HG03196 (cell line): ENCODE results near the gene VTI1B.
"Not testable (repeated sequence)": the region's sequence is repeated elsewhere in the genome, so short reads cannot be mapped to it uniquely, and the experiment has no call there.

ENCODE experiments used
- ATAC-seq: cut with Tn5 transposase; IDR thresholded peaks from one replicate; pipeline ENCODE4 v1.9.1; 2021; ENCODE audit not compliant: unreplicated experiment

VTI1B gene

GRCh38 chr14:67674480-67675218 lies at the start of gene VTI1B:
Gene VTI1B (minus strand): TSS chr14:67674632. CDS start chr14:67674489, 143 bp downstream.
- ATAC-seq, result peak; percentile 85

GRCh38 chr14:67722293-67722692 lies 47.9 kb upstream of the VTI1B start:
- no peak for ATAC-seq

GRCh38 chr14:67721875-67722274 lies 47.4 kb upstream of the VTI1B start:
- ATAC-seq, result no peak

- no peak for ATAC-seq
These were observed 45.4 kb upstream of the VTI1B start for GRCh38 chr14:67719866-67720265.

GRCh38 chr14:67719385-67719784 lies 45.0 kb upstream of the VTI1B start:
- ATAC-seq, result not testable (repeated sequence)

GRCh38 chr14:67718265-67718664 lies 43.8 kb upstream of the VTI1B start:
- no peak for ATAC-seq

- no peak for ATAC-seq
These were observed 42.6 kb upstream of the VTI1B start for GRCh38 chr14:67717048-67717447.

- no peak for ATAC-seq
These were observed 35.8 kb upstream of the VTI1B start for GRCh38 chr14:67710209-67710608.

- ATAC-seq, result not testable (repeated sequence)
These were observed 35.4 kb upstream of the VTI1B start for GRCh38 chr14:67709796-67710195.

- not testable (repeated sequence) for ATAC-seq
These were observed 34.9 kb upstream of the VTI1B start for GRCh38 chr14:67709346-67709745.

GRCh38 chr14:67705211-67705610 lies 30.8 kb upstream of the VTI1B start:
- ATAC-seq, result no peak

GRCh38 chr14:67704484-67705089 lies 30.2 kb upstream of the VTI1B start:
- no peak for ATAC-seq

- no peak for ATAC-seq
These were observed 29.6 kb upstream of the VTI1B start for GRCh38 chr14:67703997-67704396.

GRCh38 chr14:67701492-67701891 lies 27.1 kb upstream of the VTI1B start, which contains the start of gene RDH12:
Gene RDH12 (plus strand): TSS chr14:67701886. CDS start chr14:67722643, 20,757 bp downstream.
- not testable (repeated sequence) for ATAC-seq

GRCh38 chr14:67698179-67698578 lies 23.7 kb upstream of the VTI1B start:
- no peak for ATAC-seq

GRCh38 chr14:67697006-67697405 lies 22.6 kb upstream of the VTI1B start:
- ATAC-seq, result no peak

- ATAC-seq, result peak; percentile 81
These were observed 21.0 kb upstream of the VTI1B start, which contains the start of gene RDH11 for GRCh38 chr14:67695394-67695949. Gene RDH11 (minus strand): TSS chr14:67695764. CDS start chr14:67695703, 61 bp downstream.

GRCh38 chr14:67694791-67695393 lies 20.5 kb upstream of the VTI1B start:
- peak; percentile 83 for ATAC-seq

- ATAC-seq, result no peak
These were observed 15.6 kb upstream of the VTI1B start for GRCh38 chr14:67690011-67690410.

GRCh38 chr14:67683842-67684241 lies 9.4 kb upstream of the VTI1B start:
- ATAC-seq, result no peak

- ATAC-seq, result no peak
These were observed 6.5 kb upstream of the VTI1B start for GRCh38 chr14:67680941-67681340.
